GM19397 (cell line): ENCODE measurements around the gene SH3PXD2A.
"Not testable (repeated sequence)": the region's sequence is repeated elsewhere in the genome, so short reads cannot be mapped to it uniquely, and the experiment has no call there.

ENCODE experiments used
- ATAC-seq: cut with Tn5 transposase; IDR thresholded peaks from one replicate; pipeline ENCODE4 v1.9.1; 2021; ENCODE audit warnings: mild to moderate bottlenecking, moderate library complexity; ENCODE audit not compliant: unreplicated experiment

Gene SH3PXD2A

DNA sequence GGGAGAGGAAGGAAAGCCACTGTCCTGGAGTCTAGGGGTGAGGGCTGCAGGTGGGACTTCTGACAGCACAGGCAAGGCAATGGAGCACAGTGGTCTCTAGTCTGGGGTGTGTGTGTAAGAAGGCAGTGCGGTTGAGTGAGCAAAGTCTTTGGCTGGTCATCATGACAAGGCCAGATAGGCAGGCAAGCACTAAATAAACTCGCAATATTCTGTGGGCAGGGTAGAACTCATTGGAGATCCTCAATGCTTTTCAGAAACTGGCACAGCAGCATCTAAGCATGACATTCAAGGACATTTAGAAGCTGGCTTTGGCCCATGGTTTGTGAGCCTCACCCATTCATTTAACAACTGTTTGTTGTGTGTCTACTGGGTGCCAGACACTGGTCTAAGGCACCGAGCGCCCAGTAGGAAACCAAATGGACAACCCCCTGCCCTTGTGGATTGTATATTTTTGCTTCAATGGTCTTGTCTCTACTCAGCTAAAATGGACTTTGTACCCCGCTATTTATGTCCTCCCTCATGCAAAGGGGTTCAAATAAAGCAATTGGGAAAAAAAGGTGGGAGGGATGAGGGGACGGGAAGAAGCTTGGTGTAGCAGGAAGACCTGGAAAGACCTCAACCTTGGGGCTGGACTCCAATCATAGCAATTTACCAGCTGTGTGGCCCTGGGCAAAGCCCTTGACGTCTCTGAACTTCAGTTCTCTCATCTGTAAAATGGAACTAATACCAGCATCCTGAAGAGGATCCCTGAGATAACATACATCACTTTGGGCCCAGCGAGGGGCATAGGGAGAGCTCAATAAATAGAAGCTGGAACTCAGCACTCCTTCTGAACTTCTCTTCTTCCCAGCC lies 245.9 kb downstream of the SH3PXD2A start:
- ATAC-seq, result no peak

DNA sequence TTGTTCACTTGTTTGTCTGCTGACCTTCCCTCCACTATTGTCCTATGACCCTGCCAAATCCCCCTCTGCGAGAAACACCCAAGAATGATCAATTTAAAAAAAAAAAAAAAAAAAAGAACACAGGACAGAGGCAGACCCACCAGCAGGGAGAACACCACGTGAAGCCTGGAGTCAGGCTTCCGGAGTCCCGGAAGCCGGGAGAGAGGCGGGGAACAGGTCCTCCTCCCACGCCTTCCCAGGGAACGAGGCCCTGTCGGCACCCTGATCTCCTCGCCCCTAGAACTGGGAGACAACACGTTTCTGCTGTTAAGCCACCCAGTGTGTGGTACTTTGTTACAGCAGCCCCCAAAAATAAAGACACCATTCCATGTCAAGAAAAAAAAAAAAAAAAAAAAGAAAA lies 247.3 kb downstream of the SH3PXD2A start:
- not testable (repeated sequence) for ATAC-seq

DNA sequence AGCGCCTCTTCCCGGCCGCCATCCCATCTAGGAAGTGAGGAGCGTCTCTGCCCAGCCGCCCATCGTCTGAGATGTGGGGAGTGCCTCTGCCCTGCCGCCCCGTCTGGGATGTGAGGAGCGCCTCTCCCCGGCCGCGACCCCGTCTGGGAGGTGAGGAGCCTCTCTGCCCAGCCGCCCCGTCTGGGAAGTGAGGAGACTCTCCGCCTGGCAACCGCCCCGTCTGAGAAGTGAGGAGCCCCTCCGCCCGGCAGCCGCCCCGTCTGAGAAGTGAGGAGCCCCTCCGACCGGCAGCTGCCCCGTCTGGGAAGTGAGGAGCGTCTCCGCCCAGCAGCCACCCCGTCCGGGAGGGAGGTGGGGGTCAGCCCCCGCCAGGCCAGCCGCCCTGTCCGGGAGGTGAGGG lies 248.3 kb downstream of the SH3PXD2A start:
- ATAC-seq, result not testable (repeated sequence)

DNA sequence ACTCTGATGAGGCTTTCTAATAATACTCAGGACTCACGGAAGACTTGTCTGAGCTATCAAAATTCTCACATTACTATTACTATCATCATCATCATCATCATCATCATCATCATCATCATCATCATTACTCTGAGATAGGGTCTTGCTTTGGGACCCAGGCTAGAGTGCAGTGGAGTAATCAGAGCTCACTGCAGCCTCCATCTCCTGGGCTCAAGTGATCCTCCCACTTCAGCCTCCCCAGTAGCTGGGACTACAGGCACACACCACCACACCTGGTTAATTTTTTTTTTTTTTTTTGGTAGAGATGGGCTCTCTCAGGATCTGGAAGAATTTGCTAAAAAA lies 249.3 kb downstream of the SH3PXD2A start:
- not testable (repeated sequence) for ATAC-seq

DNA sequence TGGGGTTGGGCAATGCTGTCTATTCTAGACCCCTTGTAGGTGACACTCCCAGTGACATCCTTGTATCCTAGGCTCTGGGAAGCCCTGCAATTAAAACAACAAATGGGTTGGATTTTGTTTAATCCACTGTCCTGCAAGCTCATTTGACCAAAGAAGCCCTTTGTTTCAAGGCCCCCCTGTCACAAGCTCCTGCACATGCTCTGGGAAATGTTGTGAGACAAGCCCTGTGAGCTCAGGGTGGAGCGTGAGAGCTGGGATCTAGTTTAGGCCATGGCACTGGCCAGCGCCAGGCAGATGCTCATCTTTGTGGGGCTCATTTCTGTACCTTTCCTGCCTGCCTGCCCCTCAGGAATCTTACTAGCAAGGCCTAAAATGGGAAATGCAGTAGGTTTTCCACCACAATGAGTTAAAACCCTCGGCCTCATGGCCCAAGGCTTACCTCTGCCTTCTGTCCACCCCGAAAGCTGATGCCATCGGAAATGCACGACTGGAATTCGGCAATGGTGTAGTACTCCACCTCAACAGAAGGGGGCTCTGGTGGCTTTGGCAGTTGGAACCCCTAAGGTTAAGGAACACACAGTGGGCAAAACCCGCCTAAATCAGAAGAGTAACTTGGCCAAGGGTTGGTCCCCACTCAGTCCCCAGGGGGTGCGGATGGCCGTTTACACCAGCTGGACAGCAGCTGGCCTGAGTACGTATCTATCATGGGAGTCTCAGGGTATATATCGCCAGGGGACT lies 249.8 kb downstream of the SH3PXD2A start:
- ATAC-seq, result no peak

DNA sequence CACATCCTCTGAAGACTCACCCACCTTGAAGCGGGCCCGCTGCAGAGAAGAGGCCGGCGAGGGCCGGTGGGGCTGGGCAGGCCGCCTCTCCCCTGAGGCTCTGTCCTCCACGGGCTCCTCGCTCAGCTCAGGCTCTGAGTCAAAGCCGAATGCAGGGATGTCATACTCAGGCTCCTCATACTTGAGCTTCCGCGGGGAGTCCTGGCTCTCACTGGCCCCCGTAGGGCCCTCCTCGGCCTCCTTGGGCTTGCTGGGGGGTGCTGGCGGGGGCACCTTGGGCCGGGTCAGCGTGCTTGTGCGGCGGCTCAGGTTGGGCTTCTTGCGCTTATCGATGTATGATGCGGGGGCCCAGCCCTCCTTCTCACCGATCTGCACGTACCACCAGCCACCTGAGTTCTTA lies 252.0 kb downstream of the SH3PXD2A start:
- ATAC-seq, result no peak

DNA sequence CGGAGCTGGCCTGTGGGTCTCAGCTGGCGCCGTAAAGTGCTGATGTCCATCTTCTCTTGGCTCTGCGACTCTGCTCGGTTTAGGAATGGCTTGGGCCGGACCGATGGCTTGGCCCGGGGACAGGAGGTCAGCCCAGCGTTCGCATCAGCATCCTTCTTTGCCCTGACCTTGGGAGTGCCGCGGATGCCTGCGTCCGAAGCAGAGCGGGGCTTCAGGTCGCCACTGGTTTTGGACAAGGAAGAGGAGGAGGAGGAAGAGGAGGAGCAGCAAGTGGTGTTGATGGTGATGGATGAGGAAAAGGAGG lies 252.6 kb downstream of the SH3PXD2A start:
- ATAC-seq, result no peak

DNA sequence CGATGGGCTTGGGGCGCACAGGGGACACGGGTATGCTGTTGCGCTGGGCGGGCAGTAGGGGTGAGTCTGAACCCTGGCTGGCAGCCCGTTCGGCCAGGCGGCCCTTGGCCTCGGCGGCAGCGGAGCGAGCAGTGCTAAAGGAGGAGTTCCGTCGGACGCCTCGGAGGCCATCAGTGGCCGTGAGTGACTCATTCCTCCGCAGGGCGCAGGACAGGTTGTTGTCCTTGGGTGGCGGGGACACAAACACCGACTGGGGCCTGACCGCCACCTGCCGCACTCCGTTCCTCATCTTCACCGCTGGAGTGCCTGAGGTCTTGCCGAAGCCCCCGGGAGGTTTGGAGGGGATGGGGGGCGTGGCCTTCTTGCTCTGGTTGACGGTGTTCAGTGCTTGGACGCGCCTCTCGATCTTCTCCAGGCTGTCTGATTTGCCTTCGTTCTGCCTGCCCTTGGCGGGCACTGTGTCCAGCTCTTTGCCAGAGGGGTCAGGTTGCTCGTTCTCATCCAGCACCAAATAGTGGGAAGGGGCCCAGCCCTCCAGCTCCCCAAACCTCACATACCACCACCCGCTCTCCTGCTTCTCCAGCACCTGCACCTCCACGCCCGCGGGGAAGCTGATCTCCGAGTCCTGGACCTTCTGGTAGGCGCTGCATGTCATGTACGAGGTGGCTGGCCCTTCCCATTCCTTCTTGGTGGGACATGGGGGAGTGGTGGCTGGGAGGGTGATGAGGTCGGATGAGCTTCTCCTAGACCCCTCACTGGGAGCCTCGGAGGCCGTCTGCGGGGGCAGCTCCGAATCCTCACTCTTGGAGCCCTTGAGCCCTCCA lies 253.1 kb downstream of the SH3PXD2A start:
- no peak for ATAC-seq

DNA sequence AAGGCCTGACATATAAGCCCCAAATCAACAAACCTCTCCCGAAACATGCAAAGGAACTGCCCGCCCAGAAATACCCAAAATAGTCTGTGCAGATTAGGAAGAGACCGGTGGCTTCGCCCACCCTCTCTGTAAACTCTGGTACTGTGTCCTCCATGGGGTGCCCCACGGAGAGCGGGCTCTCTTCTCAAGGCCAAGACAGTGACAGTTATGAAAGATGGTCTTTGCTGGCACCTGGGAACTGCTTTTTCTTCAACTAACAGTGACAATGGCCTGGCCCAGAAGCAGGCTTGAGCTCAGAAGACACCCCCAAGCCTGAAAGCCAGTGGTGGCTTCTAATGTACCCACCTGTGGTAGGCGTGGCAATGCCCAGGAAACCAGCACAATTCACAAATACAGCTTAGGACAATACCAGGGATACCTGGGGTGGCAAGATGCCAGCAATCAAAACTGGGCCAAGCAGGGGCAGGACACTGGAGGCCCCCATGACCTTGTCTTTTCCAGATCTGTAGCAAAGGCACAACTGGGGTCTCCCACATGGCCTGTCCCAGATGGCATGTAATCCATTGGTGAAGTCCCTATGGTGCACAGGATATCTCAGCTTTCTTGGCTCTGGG lies 254.3 kb downstream of the SH3PXD2A start:
- ATAC-seq, result no peak

DNA sequence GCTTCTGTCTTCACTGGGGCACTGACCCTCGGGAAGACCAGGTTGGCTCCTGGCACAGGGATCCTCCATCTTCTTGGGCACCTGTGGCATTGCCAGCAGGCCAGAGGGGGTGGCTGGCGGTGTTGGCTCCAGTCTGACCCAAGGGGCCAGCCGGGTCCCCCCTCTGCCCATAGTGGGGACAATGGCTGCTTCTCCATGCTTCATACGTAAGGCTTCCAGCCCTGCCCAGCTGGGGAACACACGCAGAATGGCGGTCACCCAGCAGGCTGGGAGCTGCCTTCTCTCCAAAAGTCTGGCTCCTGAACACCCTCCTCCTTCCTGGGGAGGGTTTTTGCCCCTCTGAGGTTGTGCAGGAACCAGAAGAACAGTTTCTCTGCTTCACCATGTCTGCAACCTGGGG lies 255.1 kb downstream of the SH3PXD2A start:
- no peak for ATAC-seq

DNA sequence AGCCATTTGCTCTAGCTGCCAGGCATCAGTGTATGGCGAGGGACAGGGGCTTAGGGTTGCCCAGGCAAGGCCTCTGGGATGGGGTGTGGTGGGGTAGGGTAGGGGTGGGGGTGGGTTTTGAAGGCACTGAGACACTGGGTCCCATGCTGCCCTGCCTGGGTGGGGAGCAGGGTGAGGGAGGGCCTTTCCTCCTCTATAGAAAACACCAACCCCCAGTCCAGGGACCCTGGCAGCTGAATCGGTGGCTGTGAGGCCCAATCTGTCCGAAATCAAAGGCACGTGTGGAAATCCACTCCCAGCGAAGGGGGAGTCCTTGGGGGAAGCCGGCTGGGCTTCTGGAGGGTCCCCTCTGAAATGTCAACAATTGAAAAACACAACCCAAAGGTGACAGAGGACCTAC lies 255.5 kb downstream of the SH3PXD2A start:
- no peak for ATAC-seq

DNA sequence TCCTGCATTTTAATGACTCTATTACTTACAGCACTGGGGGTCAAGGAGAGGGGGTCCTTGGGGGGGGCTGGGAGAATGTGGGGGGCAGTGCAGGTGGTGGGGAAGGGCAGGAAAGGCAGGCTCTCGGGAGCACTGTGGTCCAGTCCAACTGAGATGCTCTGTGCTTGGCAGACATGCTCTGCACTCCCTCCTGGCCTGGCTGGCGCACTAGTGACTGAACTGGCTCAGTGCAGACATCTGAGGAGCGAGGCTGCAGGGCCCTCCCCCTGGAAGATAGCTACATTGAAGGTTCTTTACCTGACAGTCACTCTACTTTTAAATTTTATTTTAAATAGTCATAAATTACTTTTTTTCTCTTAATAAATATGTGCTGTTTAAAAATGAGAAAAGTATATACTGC lies 256.2 kb downstream of the SH3PXD2A start:
- no peak for ATAC-seq

DNA sequence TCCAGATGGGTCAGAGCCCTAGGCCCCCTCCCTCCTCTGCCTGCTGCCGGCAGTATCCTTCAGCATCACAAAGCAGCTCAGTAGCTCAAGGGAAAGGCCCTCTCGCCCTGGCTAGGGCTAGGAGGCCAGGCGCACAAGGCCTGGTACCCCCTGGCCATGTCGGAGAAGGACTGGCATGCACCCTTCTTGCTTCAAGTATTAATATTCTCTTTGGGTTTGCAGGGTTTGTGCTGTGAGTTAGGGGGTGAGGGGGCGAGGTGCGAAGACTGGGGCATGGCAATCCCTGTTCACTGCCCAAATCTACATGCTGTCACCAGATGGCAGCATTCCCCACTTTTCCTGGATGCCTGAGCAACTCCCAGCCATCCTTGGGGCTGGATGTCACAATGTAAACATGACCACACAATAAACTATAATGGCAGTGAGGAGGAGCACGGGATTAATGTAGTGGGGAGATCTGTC lies 256.7 kb downstream of the SH3PXD2A start:
- no peak for ATAC-seq

DNA sequence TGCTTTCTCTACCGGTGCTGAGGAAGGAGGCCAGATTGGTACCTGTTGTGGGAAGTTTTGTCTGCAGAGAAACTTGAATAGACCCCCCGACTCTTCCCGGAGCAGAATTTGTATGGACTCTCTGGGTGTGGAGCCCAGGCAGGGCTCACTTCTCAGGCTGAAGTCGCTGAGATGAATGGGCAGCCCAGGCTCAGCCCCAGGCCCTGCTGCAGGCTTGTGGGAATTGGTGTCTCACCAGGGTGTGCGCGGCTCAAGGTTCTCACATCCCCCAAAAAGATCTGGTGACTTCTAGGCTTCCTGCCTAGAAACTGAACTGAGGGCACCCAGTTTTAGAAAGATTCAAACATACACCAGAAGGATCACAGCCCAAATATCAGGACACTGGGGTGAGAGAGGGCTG lies 258.4 kb downstream of the SH3PXD2A start:
- ATAC-seq, result no peak

DNA sequence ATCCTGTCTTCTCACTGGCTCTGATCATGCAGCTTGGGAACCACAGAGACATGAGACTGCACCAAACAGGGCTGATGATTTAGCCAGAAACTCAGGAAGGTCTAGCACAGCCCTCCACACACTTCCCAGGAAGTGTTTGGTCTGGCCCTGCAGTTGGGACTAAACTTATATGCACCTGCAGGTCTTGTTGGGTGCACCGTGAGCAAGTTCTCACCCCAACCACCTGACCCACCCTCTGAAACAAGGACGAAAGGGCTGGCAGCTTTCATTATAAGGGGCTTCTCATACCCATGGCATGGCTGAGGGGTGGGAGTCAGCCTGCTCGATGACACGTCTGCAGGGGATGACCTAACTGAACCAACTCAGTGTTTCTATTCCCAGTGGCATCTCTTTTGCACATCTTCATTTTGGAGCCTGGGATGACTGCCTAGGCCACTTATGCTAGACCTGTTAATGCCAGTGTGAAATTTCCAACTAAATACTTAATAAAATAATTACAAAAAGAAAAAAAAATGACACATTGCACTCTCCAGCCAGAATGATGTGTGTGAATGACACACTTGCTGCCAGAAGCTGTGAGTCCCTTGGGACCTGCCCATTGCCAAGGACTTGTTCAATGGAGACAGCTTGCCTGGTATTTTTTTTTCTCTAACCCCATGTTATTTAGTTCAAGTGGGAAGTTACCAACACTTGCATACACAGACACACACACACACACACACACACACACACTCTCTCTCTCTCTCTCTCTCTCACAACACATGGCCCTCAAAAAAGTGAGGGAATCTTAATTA lies 259.2 kb downstream of the SH3PXD2A start:
- ATAC-seq, result no peak

DNA sequence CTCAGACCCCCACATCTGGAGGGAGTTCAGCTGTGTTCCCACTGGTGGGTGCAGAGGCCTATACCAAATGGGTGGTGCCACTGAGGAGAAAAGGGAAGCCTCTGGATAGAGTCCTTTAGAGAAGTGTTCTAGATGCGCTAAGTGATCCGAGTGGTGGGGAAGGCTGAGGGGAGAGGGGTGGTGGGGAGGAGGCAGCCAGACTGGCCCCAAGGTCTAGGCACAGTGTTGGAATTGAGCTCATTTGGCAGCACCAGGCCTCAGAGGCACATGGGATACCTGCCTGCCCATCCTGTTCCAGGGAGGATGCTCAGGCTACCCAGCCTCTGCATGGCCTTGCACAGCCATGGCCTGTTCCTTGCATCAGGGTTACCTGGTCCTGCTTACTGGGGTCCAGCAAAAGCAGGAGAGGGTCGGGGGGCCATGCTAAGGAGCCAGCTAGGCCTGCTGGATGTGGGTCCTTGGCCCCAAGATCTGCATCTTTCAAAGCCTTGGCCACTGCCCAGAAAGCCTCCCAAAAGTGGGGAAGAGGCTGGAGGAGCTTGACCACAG lies 262.3 kb downstream of the SH3PXD2A start:
- ATAC-seq, result no peak

DNA sequence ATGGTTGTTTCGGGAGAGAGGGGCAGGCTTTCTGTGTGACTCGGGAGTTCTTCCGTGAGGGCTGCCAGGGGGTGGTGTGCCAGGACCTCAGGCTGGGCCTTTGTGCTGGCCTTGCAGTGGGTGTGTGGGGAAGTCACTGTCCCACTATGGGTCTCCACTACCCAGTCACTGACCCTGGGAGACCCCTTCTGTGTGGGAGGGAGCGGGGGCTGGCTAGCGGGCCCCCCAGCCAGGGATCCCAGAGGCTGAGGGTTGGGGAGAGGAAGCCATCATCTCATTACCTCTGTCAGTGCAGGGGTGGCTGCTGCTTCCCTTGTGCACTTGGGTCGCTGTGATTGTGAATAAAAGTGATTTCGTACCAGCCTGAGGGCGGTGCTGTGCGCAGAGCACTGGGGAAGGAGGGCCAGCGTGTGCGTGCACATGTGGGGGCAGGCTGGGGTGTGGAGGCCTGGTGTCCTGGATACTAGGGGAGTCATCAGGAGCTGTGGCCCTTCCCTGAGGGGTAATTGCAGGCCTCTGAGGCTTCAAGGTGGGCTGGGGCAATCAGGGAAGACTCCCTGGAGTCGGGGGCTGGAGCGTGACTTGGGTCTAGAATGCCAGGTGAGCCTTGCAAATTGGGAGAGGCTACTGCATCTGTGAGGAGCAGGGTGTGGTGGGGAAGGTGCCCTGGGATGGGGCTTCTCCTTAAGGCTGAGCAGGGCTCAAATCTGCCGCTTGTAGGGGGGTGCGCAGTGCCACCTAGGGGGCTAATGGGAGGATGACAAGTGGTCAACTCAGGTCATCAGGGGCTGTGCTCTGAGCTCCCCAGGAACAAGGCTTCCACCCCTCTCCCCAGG lies 263.0 kb downstream of the SH3PXD2A start:
- ATAC-seq, result peak; percentile 61

DNA sequence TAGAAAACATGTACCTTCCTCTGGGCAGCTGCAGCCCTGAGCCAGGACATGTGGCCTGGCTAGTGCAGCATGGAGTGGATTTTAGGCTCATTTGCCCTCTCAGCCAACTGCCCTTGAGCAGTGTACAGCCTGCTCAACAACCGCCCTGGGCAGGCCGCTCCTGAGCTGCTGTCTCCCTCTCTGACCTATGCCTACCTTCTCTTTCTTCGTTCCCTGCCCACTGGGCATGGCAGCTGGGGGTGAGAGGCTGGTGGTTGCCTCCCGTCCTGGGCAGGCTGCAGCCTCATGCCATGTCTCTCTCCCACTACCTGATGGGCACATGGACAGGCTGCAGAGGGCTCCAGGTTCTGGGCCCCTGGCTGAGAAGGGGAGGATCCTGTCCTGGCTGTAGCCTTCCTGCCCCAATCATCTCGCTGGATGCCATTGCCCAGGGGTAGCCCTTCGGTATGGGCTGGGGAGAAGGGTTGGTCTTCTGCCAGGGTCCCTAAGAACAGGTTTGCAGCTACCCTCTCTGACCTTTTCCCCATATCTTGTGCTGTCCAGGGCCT lies 264.6 kb downstream of the SH3PXD2A start:
- no peak for ATAC-seq

DNA sequence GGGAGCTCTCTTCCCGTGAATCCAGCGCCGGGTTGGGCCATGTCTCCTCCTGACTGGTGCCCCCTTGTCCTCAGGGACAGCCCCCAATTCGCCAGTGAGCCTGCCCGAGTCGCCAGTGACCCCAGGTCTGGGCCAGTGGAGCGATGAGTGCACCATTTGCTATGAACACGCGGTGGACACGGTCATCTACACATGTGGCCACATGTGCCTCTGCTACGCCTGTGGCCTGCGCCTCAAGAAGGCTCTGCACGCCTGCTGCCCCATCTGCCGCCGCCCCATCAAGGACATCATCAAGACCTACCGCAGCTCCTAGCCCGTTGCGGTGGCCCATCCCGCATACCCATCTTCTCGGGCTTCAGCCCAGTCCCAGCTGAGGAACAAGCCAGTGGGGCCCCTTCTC lies 265.3 kb downstream of the SH3PXD2A start:
- no peak for ATAC-seq
